Measurements from ENCODE around the gene PAPPA.

The PAPPA gene

GRCh38 chr9:116189683-116190082 lies 36.1 kb downstream of the PAPPA start:
- Histone ChIP-seq H4K20me1 (ENCODE audit: insufficient read depth, low read length, poor library complexity, severe bottlenecking) (no peaks in the 10 kb centered on the region), H3F3A (ENCODE audit: low read depth) (no peaks in the 10 kb centered on the region), H3K27me3 (ENCODE audit: insufficient read depth, low read length, poor library complexity, severe bottlenecking) (no peaks in the 10 kb centered on the region), H2AFZ (ENCODE audit: low read length) (no peak overlapping the region), H3K9me3 (ENCODE audit: insufficient read depth, low read depth, low read length) (no peaks in the 10 kb centered on the region), H3K79me2 (ENCODE audit: insufficient read depth, low read length) (no peaks in the 10 kb centered on the region), H3K4me3 (ENCODE audit: low read length, poor library complexity, severe bottlenecking) (no peak overlapping the region), H3K36me3 (ENCODE audit: insufficient read depth, low read length) (no peaks in the 10 kb centered on the region), H3K4me2 (ENCODE audit: low read depth, low read length, poor library complexity, severe bottlenecking) (no peak overlapping the region), H3K4me1 (ENCODE audit: insufficient read depth, low read length, poor library complexity, severe bottlenecking) (no peaks in the 10 kb centered on the region), H3K9ac (ENCODE audit: low read depth, low read length, poor library complexity, severe bottlenecking) (no peak overlapping the region), H3K9me2 (replicated peaks; ENCODE audit: low read depth, low read length) (no peaks in the 10 kb centered on the region)
- TF ChIP-seq EZH2phosphoT487 (IDR thresholded peaks at IDR 0.05; ENCODE audit: borderline replicate concordance) (no peak), CTCF (conservative IDR thresholded peaks at IDR 0.05; ENCODE audit: low read length) (no peak)

GRCh38 chr9:116190637-116191396 lies 37.2 kb downstream of the PAPPA start:
- Histone ChIP-seq H3K4me2 (ENCODE audit: low read depth, low read length, poor library complexity, severe bottlenecking) (no peak overlapping the region), H3K79me2 (ENCODE audit: insufficient read depth, low read length) (no peaks in the 10 kb centered on the region), H3K4me3 (ENCODE audit: low read length, poor library complexity, severe bottlenecking) (no peak overlapping the region), H3K9me3 (ENCODE audit: insufficient read depth, low read depth, low read length) (no peaks in the 10 kb centered on the region), H3K9me2 (replicated peaks; ENCODE audit: low read depth, low read length) (no peaks in the 10 kb centered on the region), H3K36me3 (ENCODE audit: insufficient read depth, low read length) (no peaks in the 10 kb centered on the region), H4K20me1 (ENCODE audit: insufficient read depth, low read length, poor library complexity, severe bottlenecking) (no peaks in the 10 kb centered on the region), H3F3A (ENCODE audit: low read depth) (no peaks in the 10 kb centered on the region), H3K9ac (ENCODE audit: low read depth, low read length, poor library complexity, severe bottlenecking) (no peak overlapping the region), H3K4me1 (ENCODE audit: insufficient read depth, low read length, poor library complexity, severe bottlenecking) (no peaks in the 10 kb centered on the region), H3K27me3 (ENCODE audit: insufficient read depth, low read length, poor library complexity, severe bottlenecking) (no peaks in the 10 kb centered on the region), H2AFZ (ENCODE audit: low read length) (no peak overlapping the region)
- TF ChIP-seq EZH2phosphoT487 (IDR thresholded peaks at IDR 0.05; ENCODE audit: borderline replicate concordance): no peak
- no peak for TF ChIP-seq CTCF (conservative IDR thresholded peaks at IDR 0.05; ENCODE audit: low read length)

GRCh38 chr9:116191576-116192415 lies 38.2 kb downstream of the PAPPA start:
- Histone ChIP-seq H3K79me2 (ENCODE audit: insufficient read depth, low read length) (no peaks in the 10 kb centered on the region), H3K4me1 (ENCODE audit: insufficient read depth, low read length, poor library complexity, severe bottlenecking) (no peaks in the 10 kb centered on the region), H4K20me1 (ENCODE audit: insufficient read depth, low read length, poor library complexity, severe bottlenecking) (no peaks in the 10 kb centered on the region), H3K9me2 (replicated peaks; ENCODE audit: low read depth, low read length) (no peaks in the 10 kb centered on the region), H3F3A (ENCODE audit: low read depth) (no peaks in the 10 kb centered on the region), H3K36me3 (ENCODE audit: insufficient read depth, low read length) (no peaks in the 10 kb centered on the region), H3K4me3 (ENCODE audit: low read length, poor library complexity, severe bottlenecking) (no peak overlapping the region), H3K27me3 (ENCODE audit: insufficient read depth, low read length, poor library complexity, severe bottlenecking) (no peaks in the 10 kb centered on the region), H3K9me3 (ENCODE audit: insufficient read depth, low read depth, low read length) (no peaks in the 10 kb centered on the region), H3K9ac (ENCODE audit: low read depth, low read length, poor library complexity, severe bottlenecking) (no peak overlapping the region), H2AFZ (ENCODE audit: low read length) (no peak overlapping the region), H3K4me2 (ENCODE audit: low read depth, low read length, poor library complexity, severe bottlenecking) (no peak overlapping the region)
- TF ChIP-seq CTCF (conservative IDR thresholded peaks at IDR 0.05; ENCODE audit: low read length): no peak
